ENCODE measurements around the gene TIMM44.

DNA sequence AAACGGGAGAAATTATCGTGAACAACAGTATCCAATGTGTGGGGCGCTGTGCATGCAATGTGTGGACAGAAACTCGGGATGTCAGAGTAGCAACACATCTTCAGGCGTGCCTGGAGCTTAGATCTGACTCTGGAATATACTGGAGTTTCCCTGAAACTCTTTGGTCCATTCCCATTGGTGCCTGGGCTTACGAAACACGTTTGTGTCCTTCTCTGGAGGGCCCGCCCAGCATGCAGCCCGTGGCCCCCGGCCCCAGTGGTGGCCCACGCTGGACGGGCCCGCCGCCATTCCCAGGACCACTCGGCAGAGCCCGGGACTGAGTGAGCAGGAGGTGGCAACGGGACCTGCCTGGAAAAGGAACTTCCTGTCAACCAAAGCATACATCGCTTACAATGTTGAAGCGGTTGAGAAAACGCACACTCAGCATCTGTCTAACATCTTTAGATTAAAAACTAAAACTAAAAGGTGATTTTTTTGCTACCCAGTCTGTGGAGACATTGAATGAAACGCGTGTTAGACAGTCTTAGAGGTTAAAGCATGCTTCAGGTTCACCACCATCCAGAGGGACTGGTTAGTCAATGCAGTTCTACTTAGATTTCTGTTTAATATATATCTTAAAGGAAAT is 19.3 kb upstream of the TIMM44 start:
- TF ChIP-seq, protein P1, sequence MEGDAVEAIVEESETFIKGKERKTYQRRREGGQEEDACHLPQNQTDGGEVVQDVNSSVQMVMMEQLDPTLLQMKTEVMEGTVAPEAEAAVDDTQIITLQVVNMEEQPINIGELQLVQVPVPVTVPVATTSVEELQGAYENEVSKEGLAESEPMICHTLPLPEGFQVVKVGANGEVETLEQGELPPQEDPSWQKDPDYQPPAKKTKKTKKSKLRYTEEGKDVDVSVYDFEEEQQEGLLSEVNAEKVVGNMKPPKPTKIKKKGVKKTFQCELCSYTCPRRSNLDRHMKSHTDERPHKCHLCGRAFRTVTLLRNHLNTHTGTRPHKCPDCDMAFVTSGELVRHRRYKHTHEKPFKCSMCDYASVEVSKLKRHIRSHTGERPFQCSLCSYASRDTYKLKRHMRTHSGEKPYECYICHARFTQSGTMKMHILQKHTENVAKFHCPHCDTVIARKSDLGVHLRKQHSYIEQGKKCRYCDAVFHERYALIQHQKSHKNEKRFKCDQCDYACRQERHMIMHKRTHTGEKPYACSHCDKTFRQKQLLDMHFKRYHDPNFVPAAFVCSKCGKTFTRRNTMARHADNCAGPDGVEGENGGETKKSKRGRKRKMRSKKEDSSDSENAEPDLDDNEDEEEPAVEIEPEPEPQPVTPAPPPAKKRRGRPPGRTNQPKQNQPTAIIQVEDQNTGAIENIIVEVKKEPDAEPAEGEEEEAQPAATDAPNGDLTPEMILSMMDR (IDR thresholded peaks at IDR 0.05; ENCODE audit: low read depth, low read length, missing input control), result no peak
- TF ChIP-seq, protein P2, sequence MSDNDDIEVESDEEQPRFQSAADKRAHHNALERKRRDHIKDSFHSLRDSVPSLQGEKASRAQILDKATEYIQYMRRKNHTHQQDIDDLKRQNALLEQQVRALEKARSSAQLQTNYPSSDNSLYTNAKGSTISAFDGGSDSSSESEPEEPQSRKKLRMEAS (IDR thresholded peaks at IDR 0.05), result no peak
- TF ChIP-seq RAD21 (IDR thresholded peaks at IDR 0.05), result no peak
- TF ChIP-seq JUND (IDR thresholded peaks at IDR 0.05), result no peak
